ENCODE measurements around the gene MPC1L. TPM values are rescaled to one million over a fixed set of nuclear protein-coding genes. Genes with fewer than 3 reads are reported as not detected.

MPC1L gene
- polyA plus RNA-seq, 1 of the 3 experiments (the other 2 are of a cell fraction) = not detected

DNA sequence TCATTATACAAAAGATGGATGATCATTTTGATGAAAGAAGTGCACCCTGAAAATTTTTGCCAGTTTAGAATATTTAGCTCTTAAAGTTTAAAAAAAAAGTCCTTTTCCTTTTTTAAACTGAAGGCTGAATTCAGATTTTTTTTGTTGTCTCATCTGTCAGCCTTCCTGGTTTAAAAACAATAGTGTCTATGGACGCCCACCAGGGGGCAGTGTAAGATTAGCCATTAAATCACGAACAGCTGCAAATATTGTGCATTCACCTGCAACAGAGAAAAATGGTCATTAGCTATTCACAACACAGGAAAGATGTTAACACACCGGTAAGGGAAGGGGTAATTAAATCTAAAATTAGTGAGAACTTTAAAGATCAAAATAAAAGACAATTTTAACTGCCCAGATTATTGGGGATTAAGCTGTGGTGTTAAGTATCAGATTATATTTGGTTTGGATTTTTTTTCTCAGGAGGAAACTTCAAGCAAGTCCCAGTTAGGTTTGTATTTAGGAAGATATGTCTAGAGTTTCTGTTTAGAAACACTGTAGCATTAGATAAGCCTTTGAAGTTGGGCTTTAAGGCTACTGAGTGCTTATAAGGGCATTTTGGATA is 28.5 kb downstream of the MPC1L start:
- peak; percentile 48 for DNase-seq
- Histone ChIP-seq H4K20me1 (ENCODE audit: insufficient read depth) (no peaks in the 10 kb centered on the region), H3K4me1 (ENCODE audit: control insufficient read depth in 1 of 2, insufficient read depth in 2 of 2, low read depth in 1 of 2, low read length in 1 of 2) (peaks cover 3 to 4% of the 10 kb centered on the region in 2 experiments; a peak in 2 of 4 replicates), H3K27ac (ENCODE audit: low read depth in 2 of 2, low read length in 1 of 2) (no peak overlapping the region), H3K36me3 (replicated peaks in 1 of 2; ENCODE audit: control insufficient read depth in 1 of 2, insufficient read depth in 2 of 2, low read length in 1 of 2) (peaks cover 29 to 57% of the 10 kb centered on the region in 2 experiments), H2AFZ (ENCODE audit: low read depth) (no peak overlapping the region), H3F3A (replicated peaks; ENCODE audit: insufficient read depth) (peaks cover 20% of the 10 kb centered on the region), H3K9me3 (no peaks in the 10 kb centered on the region), H3K9ac (no peak overlapping the region), H3K4me2 (no peak overlapping the region), H3K27me3 (ENCODE audit: insufficient read depth) (no peaks in the 10 kb centered on the region), H3K79me2 (ENCODE audit: insufficient read depth) (peaks cover 6% of the 10 kb centered on the region), H3K4me3 (ENCODE audit: low read depth in 2 of 2, low read length in 1 of 2) (no peak overlapping the region), H3K9me2 (no peaks in the 10 kb centered on the region)
- no peak for TF ChIP-seq TAF1 (IDR thresholded peaks at IDR 0.05; ENCODE audit: borderline replicate concordance, low read depth, low read length)
- TF ChIP-seq FOXJ3 (CRISPR knock-in tag; IDR thresholded peaks at IDR 0.05) = no peak
- TF ChIP-seq RAD21 (IDR thresholded peaks at IDR 0.05; ENCODE audit: low read length) = peak; percentile 92
- peak; percentile 78 for TF ChIP-seq SMC3 (IDR thresholded peaks at IDR 0.05; ENCODE audit: low read depth, low read length)
- TF ChIP-seq CHD2 (IDR thresholded peaks at IDR 0.05; ENCODE audit: low read length, partially characterized antibody) = peak; percentile 24
- TF ChIP-seq CTCF (IDR thresholded peaks at IDR 0.05) = peak; percentile 90
- WGBS (ENCODE audit: low lambda C conversion rate) = under 1% methylated on average over 3 of the region's 3 CpGs
- POLR2A ChIA-PET = interaction anchor here (0.5 kb wide), 1 partner anchor 142 kb away, joined by 3 read pairs; no protein-coding TSS in a partner anchor
- CTCF ChIA-PET = interaction anchor here (0.6 to 5.0 kb wide), 55 partner anchors 9 to 1115 kb away, joined by 3 to 56 read pairs (median 4); no protein-coding TSS in a partner anchor

GRCh38 chrX:40652664-40653063 is 29.4 kb downstream of the MPC1L start:
- Histone ChIP-seq H3K9me3 (no peaks in the 10 kb centered on the region), H3K79me2 (ENCODE audit: insufficient read depth) (no peaks in the 10 kb centered on the region), H2AFZ (ENCODE audit: low read depth) (no peak overlapping the region), H3K4me3 (ENCODE audit: low read depth in 2 of 2, low read length in 1 of 2) (no peak overlapping the region), H3K27ac (ENCODE audit: low read depth in 2 of 2, low read length in 1 of 2) (no peak overlapping the region), H3K27me3 (ENCODE audit: insufficient read depth) (no peaks in the 10 kb centered on the region), H3F3A (replicated peaks; ENCODE audit: insufficient read depth) (peaks cover 20% of the 10 kb centered on the region), H3K9me2 (no peaks in the 10 kb centered on the region), H3K4me1 (ENCODE audit: control insufficient read depth in 1 of 2, insufficient read depth in 2 of 2, low read depth in 1 of 2, low read length in 1 of 2) (peaks cover 3 to 4% of the 10 kb centered on the region in 2 experiments; a peak in 2 of 4 replicates), H3K9ac (no peak overlapping the region), H3K4me2 (no peak overlapping the region), H4K20me1 (ENCODE audit: insufficient read depth) (no peaks in the 10 kb centered on the region), H3K36me3 (replicated peaks in 1 of 2; ENCODE audit: control insufficient read depth in 1 of 2, insufficient read depth in 2 of 2, low read length in 1 of 2) (peaks cover 34 to 57% of the 10 kb centered on the region in 2 experiments)
- 100% methylated on average over 1 of the region's 1 CpG for WGBS (ENCODE audit: low lambda C conversion rate)
- no peak for DNase-seq
- CTCF ChIA-PET = interaction anchor here (1.1 to 5.0 kb wide), 10 partner anchors 8 to 462 kb away, joined by 3 to 56 read pairs (median 8); no protein-coding TSS in a partner anchor
- POLR2A ChIA-PET = no interaction called here
- TF ChIP-seq GATA2 (CRISPR knock-in tag; IDR thresholded peaks at IDR 0.05) (no peak), YY1 (IDR thresholded peaks at IDR 0.05; ENCODE audit: low read depth) (no peak), MAX (IDR thresholded peaks at IDR 0.05; ENCODE audit: low read depth) (no peak), MEF2A (IDR thresholded peaks at IDR 0.05; ENCODE audit: borderline replicate concordance, low read depth) (no peak)
- TF ChIP-seq, protein P1, sequence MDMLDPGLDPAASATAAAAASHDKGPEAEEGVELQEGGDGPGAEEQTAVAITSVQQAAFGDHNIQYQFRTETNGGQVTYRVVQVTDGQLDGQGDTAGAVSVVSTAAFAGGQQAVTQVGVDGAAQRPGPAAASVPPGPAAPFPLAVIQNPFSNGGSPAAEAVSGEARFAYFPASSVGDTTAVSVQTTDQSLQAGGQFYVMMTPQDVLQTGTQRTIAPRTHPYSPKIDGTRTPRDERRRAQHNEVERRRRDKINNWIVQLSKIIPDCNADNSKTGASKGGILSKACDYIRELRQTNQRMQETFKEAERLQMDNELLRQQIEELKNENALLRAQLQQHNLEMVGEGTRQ (IDR thresholded peaks at IDR 0.05; ENCODE audit: borderline replicate concordance, low read depth, low read length) = no peak
